Hepatocyte (in vitro differentiated cells): ENCODE results near the gene DPPA3.

Experiments used
- EZH2 ChIP-seq: fragments of 200-600 bp; sonication (generic); IDR thresholded peaks from 2 replicates; pipeline ENCODE4 v1.6.1; 2016; ENCODE audit warnings: antibody characterized with exemption, mild to moderate bottlenecking, borderline replicate concordance
- EZH2phosphoT487 ChIP-seq: fragments of 200-600 bp; sonication (generic); IDR thresholded peaks from one replicate; pipeline ENCODE4 v1.6.1; 2018; ENCODE audit warnings: antibody characterized with exemption, mild to moderate bottlenecking, low read depth, moderate library complexity; ENCODE audit not compliant: unreplicated experiment, severe bottlenecking
- TF ChIP-seq, protein P1 (sequence below): fragments of 200-600 bp; sonication (generic); IDR thresholded peaks from 2 replicates; pipeline ENCODE4 v1.5.1; 2016; ENCODE audit warnings: antibody characterized with exemption, mild to moderate bottlenecking; ENCODE audit not compliant: poor library complexity

DNA sequence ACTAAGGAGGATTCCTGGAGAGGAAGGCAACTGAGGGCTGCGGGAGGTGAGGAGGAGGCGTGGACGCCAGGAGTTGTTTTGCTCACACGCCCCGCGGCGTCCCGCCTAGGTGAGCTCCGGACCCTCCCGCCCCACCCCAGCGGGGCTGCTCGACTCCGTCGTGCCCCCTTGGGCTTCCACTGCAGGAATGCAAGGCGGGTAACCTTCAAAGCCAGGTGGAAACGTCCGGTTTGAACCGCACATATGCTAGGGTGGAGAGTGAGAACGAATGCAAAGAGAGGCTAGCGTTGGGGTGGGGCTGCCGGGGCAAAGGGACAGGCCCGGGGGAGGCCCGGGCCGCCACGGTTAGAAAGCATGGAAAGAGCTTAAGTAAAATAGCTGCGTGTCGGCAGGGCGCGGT, 5.4 kb upstream of the DPPA3 start:
- TF ChIP-seq, protein P1, sequence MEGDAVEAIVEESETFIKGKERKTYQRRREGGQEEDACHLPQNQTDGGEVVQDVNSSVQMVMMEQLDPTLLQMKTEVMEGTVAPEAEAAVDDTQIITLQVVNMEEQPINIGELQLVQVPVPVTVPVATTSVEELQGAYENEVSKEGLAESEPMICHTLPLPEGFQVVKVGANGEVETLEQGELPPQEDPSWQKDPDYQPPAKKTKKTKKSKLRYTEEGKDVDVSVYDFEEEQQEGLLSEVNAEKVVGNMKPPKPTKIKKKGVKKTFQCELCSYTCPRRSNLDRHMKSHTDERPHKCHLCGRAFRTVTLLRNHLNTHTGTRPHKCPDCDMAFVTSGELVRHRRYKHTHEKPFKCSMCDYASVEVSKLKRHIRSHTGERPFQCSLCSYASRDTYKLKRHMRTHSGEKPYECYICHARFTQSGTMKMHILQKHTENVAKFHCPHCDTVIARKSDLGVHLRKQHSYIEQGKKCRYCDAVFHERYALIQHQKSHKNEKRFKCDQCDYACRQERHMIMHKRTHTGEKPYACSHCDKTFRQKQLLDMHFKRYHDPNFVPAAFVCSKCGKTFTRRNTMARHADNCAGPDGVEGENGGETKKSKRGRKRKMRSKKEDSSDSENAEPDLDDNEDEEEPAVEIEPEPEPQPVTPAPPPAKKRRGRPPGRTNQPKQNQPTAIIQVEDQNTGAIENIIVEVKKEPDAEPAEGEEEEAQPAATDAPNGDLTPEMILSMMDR = no peak
- TF ChIP-seq EZH2phosphoT487 = no peak
- TF ChIP-seq EZH2 = no peak
